ENCODE results near the gene NGLY1.

- TF ChIP-seq EZH2phosphoT487 (IDR thresholded peaks at IDR 0.05; ENCODE audit: insufficient read depth, low read depth) (no peak), EZH2 (IDR thresholded peaks at IDR 0.05; ENCODE audit: insufficient read depth, poor library complexity, severe bottlenecking) (no peak)
Measured at GRCh38 chr3:25711090-25711489, 72.2 kb downstream of the NGLY1 start.
